NCI-H510A treated with DMSO at 0.1 percent for 48 hours (cell line): Measurements from ENCODE around the gene FSTL5.
"Not testable (repeated sequence)": the region's sequence is repeated elsewhere in the genome, so short reads cannot be mapped to it uniquely, and the experiment has no call there.

Experiments
- DNase-seq: peaks from one replicate; lab custom pipeline; 2025; lab: John Stamatoyannopoulos, UW

The FSTL5 gene

GRCh38 chr4:162163892-162164759 is at the start of gene FSTL5:
Gene FSTL5, minus strand, starts transcription at chr4:162164000. Its CDS starts 52,604 bp downstream, at chr4:162111396.
- peak; percentile 79 for DNase-seq

DNA sequence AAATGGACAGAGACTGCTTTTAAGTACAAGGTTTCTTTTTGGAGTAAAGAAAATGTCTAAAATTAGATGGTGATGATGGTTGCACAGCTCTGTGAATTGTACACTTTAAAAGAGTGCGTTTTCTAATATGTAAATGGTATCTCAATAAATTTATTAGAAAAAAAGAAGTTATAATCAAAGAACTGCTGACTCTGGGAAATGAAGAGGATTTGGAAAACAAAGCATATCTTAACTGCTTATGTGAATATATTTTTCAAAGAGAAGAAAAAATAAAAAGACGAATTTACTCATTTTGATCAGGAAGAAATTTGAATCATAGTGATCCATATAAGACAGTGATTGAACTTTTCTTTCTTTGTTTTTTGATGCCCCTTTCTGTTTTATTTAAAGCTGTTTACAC is 45.9 kb upstream of the FSTL5 start:
- no peak for DNase-seq

- not testable (repeated sequence) for DNase-seq
These were observed 39.7 kb upstream of the FSTL5 start for GRCh38 chr4:162203478-162203877.

DNA sequence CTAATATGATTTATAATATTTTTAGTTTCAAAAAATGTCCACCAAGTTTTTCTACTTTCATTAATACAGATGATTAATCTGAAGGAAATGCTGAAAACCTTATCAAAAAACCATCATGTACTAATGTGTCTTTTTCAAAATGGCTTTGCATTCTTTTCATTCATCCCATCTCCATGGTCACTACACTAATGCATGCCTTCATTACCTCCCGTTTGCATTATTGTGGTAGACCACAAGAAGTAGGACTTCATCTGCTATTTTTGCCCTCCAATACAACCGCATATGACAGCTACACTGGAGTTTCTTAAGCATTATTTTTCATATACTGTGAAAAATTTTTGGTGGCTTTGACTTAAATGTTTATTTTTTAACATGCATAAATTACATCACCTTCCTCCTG is 37.9 kb upstream of the FSTL5 start:
- DNase-seq = no peak

- DNase-seq = no peak
These were observed 6.7 kb upstream of the FSTL5 start for GRCh38 chr4:162170509-162170908.

- no peak for DNase-seq
These were observed 1.2 kb upstream of the FSTL5 start for GRCh38 chr4:162164906-162165510.

DNA sequence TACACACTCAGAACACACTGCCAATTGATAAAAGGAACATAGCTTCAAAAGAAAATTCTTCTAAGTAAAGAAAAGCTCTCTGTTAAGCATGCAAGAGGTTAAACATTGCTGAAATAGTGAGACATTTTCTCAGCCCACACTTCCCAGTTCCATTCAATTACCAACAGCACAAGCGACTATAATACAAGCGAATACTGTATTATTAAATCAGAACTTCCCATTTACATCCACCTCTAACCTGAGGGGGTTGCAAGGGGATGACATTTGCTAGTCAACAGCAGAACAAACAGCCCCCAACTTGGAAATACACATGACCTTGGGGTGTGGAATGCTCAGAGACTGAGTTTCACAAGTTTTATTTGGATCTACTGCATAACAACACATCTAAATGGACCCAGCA is 1.1 kb downstream of the FSTL5 start:
- no peak for DNase-seq

DNA sequence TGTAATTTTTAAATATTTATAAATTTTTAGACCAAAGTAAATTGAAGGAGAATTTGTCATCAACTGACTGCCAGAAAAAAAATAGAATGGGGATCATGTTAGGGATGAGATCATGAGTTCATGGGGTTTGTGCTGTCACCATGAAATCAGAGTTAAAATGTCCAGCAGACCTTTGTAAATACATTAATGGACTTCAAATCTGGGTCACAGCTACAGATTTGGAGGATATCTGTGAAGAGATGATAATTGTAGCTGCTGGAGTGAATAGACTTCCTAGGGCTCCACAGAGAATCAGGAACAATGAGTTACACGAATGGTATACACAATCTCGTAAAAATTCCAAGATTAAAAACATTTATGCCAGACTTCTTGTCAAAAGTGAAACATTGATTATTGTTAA is 6.6 kb downstream of the FSTL5 start:
- DNase-seq = no peak

GRCh38 chr4:162154862-162155540 is 8.8 kb downstream of the FSTL5 start:
- no peak for DNase-seq

- DNase-seq = no peak
These were observed 11.9 kb downstream of the FSTL5 start for GRCh38 chr4:162151850-162152249.

- DNase-seq = no peak
These were observed 12.4 kb downstream of the FSTL5 start for GRCh38 chr4:162151386-162151785.

- no peak for DNase-seq
These were observed 14.2 kb downstream of the FSTL5 start for GRCh38 chr4:162149644-162150043.

- no peak for DNase-seq
These were observed 23.6 kb downstream of the FSTL5 start for GRCh38 chr4:162140051-162140683.

DNA sequence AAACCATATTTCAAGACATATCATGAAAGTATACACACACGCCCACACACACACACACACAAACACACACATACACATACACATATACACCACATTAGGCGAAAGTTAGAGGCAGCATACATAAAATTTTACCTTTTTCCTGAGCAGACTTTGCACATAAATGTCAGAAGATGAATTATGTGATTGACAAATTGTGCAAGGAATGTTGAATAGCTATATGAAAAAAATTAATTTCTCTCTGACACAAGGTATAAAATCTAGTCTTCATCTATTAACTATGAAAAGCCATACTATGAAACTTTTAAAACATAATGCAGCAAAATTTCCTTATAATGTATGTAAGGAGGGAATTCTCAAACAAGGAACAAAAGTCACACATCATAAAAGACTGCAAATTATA is 24.4 kb downstream of the FSTL5 start:
- DNase-seq = no peak

- DNase-seq = no peak
These were observed 32.5 kb downstream of the FSTL5 start for GRCh38 chr4:162131256-162131655.

DNA sequence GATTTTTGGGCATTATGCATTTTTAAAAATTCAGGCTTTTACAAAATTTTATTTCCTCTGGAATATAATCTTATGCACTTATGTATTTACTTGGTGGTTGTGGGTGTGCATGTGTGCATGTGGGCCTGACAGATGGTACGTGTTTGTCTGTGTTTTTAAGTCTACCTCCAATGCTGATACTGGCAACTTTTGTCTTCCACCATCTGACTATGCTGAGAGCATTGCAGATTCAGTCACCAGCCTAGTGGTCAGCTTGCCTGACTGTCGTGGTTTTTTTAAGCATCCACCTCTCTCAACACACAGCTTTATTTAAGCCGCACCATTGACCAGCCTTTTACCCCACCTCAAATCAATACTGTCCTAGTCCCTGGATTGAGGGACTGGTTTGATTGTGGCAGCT is 37.1 kb downstream of the FSTL5 start:
- no peak for DNase-seq

GRCh38 chr4:162117051-162117450 is 46.7 kb downstream of the FSTL5 start:
- DNase-seq = no peak

- no peak for DNase-seq
These were observed 47.6 kb downstream of the FSTL5 start for GRCh38 chr4:162116095-162116779.

GRCh38 chr4:162115333-162115732 is 48.5 kb downstream of the FSTL5 start:
- DNase-seq = no peak

DNA sequence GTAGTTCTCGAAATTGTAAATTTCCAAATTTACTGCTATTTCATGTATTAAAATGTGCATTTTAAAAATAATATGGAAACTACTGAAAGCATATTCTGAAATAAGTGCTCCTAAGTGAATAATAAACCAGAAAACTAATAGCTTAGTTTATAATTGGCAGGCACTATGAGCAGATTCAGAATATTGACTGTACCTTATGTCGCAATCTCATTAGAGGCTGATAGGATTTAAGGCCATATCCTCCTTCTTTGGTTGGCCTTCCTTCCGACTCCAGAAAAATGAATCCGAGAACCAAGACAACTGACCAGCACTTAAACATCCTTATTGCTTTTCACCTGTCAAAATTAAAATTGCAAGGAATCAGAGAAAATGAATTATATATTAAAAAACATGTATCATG is 52.7 kb downstream of the FSTL5 start:
- no peak for DNase-seq

DNA sequence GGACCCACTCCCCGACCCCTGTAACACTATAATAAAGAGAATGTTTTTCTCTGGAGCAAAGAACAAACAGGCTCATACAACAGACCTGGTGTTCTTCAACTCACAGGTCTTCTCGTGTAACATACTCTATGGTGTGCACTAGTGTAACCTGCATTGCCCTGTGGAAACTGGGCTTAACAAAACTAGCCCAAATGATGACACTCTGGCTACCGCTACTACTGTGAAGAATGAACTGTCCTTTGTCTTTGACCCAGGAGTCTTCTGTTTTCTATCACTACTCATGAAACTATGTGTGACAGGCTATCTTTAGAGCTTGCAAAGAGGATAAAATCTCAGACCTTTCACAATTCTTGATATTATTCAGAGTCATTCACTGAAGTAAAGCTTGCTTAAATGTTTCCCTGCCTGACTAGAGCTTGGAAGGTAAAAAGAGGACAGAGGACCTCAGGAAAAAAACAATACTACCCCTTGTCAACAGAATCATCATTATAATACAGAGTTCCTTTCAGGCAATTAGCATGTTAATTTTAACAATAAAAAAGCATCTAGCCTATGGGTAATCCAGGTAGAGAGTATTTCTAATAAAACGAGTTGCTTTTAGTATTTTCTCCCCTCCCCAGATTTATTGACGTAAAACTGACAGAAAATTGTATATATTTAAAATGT is 59.2 kb downstream of the FSTL5 start:
- no peak for DNase-seq
